Astrocyte (in vitro differentiated cells and primary cell): ENCODE data around the gene MAPK8IP1. TPM values are rescaled to one million over a fixed set of nuclear protein-coding genes. Genes with fewer than 3 reads are reported as not detected.

Source experiments
- DNase-seq: peaks from one replicate; pipeline ENCODE4 v3.0.0-alpha.2; 2010; ENCODE audit warnings: low read depth
- FAIRE-seq: peaks from 2 replicates; lab custom pipeline; 2011; peaks lifted over from hg19 to GRCh38; lab: Jason Lieb, UNC
- H2AFZ ChIP-seq: 2 replicates; pipeline ENCODE4 v1.6.0; 2012; ENCODE audit warnings: low read depth, low read length, inconsistent platforms
- H3K27ac ChIP-seq: 2 replicates; pipeline ENCODE4 v1.5.1; 2011; ENCODE audit warnings: low read depth, low read length, inconsistent platforms
- H3K27me3 ChIP-seq: 2 replicates; pipeline ENCODE4 v1.6.0; 2011; ENCODE audit warnings: low read length, inconsistent platforms; ENCODE audit not compliant: insufficient read depth
- H3K36me3 ChIP-seq: 2 replicates; pipeline ENCODE4 v1.5.1; 2011; ENCODE audit warnings: low read length, inconsistent platforms; ENCODE audit not compliant: insufficient read depth
- H3K4me1 ChIP-seq: 2 replicates; pipeline ENCODE4 v1.5.1; 2011; ENCODE audit warnings: low read length, inconsistent platforms; ENCODE audit not compliant: insufficient read depth
- H3K4me2 ChIP-seq: 2 replicates; pipeline ENCODE4 v1.6.0; 2012; ENCODE audit warnings: low read length, inconsistent platforms
- H3K4me3 ChIP-seq: 2 replicates; pipeline ENCODE4 v1.5.1; 2011; ENCODE audit warnings: low read depth, mild to moderate bottlenecking, low read length, inconsistent platforms; ENCODE audit not compliant: insufficient read depth
- H3K79me2 ChIP-seq: 2 replicates; pipeline ENCODE4 v1.6.0; 2012; ENCODE audit warnings: mild to moderate bottlenecking, low read length, inconsistent platforms; ENCODE audit not compliant: insufficient read depth
- H3K9ac ChIP-seq: 2 replicates; pipeline ENCODE4 v1.6.0; 2012; ENCODE audit warnings: mild to moderate bottlenecking, low read length, inconsistent platforms
- H3K9me3 ChIP-seq: 2 replicates; pipeline ENCODE4 v1.5.1; 2012; ENCODE audit warnings: low read depth, mild to moderate bottlenecking, low read length, inconsistent platforms; ENCODE audit not compliant: insufficient read depth
- H4K20me1 ChIP-seq: 2 replicates; pipeline ENCODE4 v1.6.0; 2012; ENCODE audit warnings: low read length, inconsistent platforms; ENCODE audit not compliant: insufficient read depth
- H3K27ac Mint-ChIP-seq: one replicate; pipeline ENCODE4 v1.8.0; 2021; ENCODE audit warnings: mild to moderate bottlenecking, mixed read lengths; ENCODE audit not compliant: unreplicated experiment
- H3K27me3 Mint-ChIP-seq: one replicate; pipeline ENCODE4 v1.8.0; 2021; ENCODE audit warnings: low read depth, mixed read lengths; ENCODE audit not compliant: unreplicated experiment
- H3K36me3 Mint-ChIP-seq: one replicate; pipeline ENCODE4 v1.8.0; 2021; ENCODE audit warnings: low read depth, mixed read lengths; ENCODE audit not compliant: unreplicated experiment
- H3K4me1 Mint-ChIP-seq: one replicate; pipeline ENCODE4 v1.8.0; 2021; ENCODE audit warnings: low read depth, mixed read lengths; ENCODE audit not compliant: unreplicated experiment
- H3K4me3 Mint-ChIP-seq: one replicate; pipeline ENCODE4 v1.8.0; 2021; ENCODE audit warnings: mild to moderate bottlenecking, moderate library complexity, mixed read lengths; ENCODE audit not compliant: unreplicated experiment
- H3K9me3 Mint-ChIP-seq: one replicate; pipeline ENCODE4 v1.8.0; 2021; ENCODE audit warnings: mild to moderate bottlenecking, mixed read lengths; ENCODE audit not compliant: unreplicated experiment
- EZH2 ChIP-seq: IDR thresholded peaks from 2 replicates; pipeline ENCODE4 v1.6.1; 2012; ENCODE audit warnings: mild to moderate bottlenecking, low read length, inconsistent platforms; ENCODE audit not compliant: insufficient read depth
- total RNA-seq: library from RNA; stranded (reverse); gene quantifications from 2 replicates; pipeline ENCODE4 v1.2.1, GENCODE V29; 2021
- TF ChIP-seq, protein P1 (sequence below): IDR thresholded peaks from 2 replicates; pipeline ENCODE4 v1.5.1; 2011; ENCODE audit warnings: low read depth, mild to moderate bottlenecking, inconsistent platforms, low read length, moderate library complexity; ENCODE audit not compliant: insufficient read depth

MAPK8IP1 gene
- total RNA-seq, 1 donor from 2014 or later: 14.7 TPM

DNA sequence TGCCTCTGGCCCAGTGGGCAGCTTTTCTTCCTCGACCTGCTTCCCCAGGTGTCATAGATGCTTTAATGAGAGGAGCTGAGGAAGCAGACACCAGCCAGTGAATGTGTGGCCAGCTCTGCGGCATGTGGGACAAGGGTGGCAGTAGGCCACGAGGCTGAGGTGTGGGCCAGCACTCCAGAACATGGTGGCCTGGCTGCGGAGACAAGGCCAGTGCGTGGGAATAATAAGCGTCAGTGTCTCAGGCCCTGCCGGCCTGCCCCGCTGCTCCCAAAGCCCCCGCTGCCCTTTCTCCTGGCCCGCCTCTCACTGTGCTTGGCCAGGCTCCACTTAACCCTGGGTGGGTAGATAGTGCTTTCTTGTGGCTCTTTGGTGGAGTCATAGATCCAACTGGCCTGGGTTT, 2.1 kb downstream of the MAPK8IP1 start:
- H3K4me1 ChIP-seq: peaks cover 4% of the 10 kb centered on the region
- Mint-ChIP-seq H3K36me3 (peaks cover 9% of the 10 kb centered on the region), H3K27me3 (peaks cover 36% of the 10 kb centered on the region), H3K9me3 (no peaks in the 10 kb centered on the region), H3K4me1 (no peaks in the 10 kb centered on the region), H3K4me3 (no peak overlapping the region), H3K27ac (no peak overlapping the region)
- FAIRE-seq (no peak), DNase-seq (no peak)
- peaks cover 15% of the 10 kb centered on the region for H4K20me1 ChIP-seq
- H3K27me3 ChIP-seq: peaks cover 4% of the 10 kb centered on the region
- H3K79me2 ChIP-seq: no peaks in the 10 kb centered on the region
- no peaks in the 10 kb centered on the region for H3K9me3 ChIP-seq
- no peak overlapping the region for H2AFZ ChIP-seq
- H3K4me3 ChIP-seq: no peak overlapping the region
- TF ChIP-seq EZH2: no peak
- TF ChIP-seq, protein P1, sequence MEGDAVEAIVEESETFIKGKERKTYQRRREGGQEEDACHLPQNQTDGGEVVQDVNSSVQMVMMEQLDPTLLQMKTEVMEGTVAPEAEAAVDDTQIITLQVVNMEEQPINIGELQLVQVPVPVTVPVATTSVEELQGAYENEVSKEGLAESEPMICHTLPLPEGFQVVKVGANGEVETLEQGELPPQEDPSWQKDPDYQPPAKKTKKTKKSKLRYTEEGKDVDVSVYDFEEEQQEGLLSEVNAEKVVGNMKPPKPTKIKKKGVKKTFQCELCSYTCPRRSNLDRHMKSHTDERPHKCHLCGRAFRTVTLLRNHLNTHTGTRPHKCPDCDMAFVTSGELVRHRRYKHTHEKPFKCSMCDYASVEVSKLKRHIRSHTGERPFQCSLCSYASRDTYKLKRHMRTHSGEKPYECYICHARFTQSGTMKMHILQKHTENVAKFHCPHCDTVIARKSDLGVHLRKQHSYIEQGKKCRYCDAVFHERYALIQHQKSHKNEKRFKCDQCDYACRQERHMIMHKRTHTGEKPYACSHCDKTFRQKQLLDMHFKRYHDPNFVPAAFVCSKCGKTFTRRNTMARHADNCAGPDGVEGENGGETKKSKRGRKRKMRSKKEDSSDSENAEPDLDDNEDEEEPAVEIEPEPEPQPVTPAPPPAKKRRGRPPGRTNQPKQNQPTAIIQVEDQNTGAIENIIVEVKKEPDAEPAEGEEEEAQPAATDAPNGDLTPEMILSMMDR: no peak
- no peak overlapping the region for H3K27ac ChIP-seq
- no peak overlapping the region for H3K9ac ChIP-seq
- H3K36me3 ChIP-seq: no peaks in the 10 kb centered on the region
- H3K4me2 ChIP-seq: no peak overlapping the region

DNA sequence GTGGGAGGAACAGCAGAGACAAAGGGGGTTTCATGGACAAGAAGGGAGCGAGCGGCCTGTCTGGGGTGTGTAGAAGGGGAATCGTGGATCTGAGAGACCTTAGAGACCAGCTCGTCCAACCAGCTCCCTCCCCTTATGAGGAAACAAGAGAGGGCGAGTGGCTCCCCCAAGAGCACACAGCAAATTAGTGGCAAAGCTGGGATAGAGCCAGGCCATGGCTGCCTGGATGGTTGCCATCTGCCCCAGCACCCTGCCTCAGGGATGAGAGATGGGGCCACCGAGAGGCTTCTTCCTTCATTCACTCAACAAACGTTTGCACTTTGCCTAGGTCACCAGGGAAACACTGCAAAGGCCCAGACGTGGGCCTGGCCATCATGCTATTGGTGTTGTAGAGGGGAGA, 4.1 kb downstream of the MAPK8IP1 start:
- no peaks in the 10 kb centered on the region for H3K4me1 Mint-ChIP-seq
- Histone ChIP-seq H3K4me2 (no peak overlapping the region), H3K27ac (no peak overlapping the region), H3K79me2 (no peaks in the 10 kb centered on the region), H3K36me3 (no peaks in the 10 kb centered on the region), H3K9me3 (no peaks in the 10 kb centered on the region), H3K9ac (no peak overlapping the region), H4K20me1 (peaks cover 7% of the 10 kb centered on the region), H2AFZ (no peak overlapping the region), H3K4me3 (no peak overlapping the region), H3K27me3 (peaks cover 4% of the 10 kb centered on the region), H3K4me1 (peaks cover 4% of the 10 kb centered on the region)
- DNase-seq: no peak
- H3K4me3 Mint-ChIP-seq: no peak overlapping the region
- FAIRE-seq: no peak
- H3K27me3 Mint-ChIP-seq: peaks cover 40% of the 10 kb centered on the region
- no peak for TF ChIP-seq EZH2
- TF ChIP-seq, protein P1: no peak
- H3K36me3 Mint-ChIP-seq: peaks cover 6% of the 10 kb centered on the region
- no peaks in the 10 kb centered on the region for H3K9me3 Mint-ChIP-seq
- no peak overlapping the region for H3K27ac Mint-ChIP-seq

DNA sequence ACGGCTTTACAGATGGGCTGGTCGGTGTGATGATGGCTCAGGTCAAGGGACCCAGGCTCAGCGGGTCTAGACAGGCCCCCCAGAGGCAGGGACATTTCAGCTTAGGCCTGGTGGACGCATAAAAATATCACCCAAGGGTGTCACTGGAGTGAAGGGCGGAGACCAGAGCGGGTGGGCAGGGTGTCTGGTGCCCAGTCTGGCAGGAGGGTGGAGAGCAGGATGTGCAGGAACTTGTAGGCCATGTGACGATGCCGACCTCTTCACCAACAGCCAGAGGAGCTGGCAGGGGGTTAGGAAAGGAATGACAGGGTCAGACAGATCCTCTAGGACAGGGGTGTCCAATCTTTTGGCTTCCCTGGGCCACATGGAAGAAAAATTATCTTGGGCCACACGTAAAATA, 4.5 kb downstream of the MAPK8IP1 start:
- Histone ChIP-seq H3K4me3 (no peak overlapping the region), H4K20me1 (peaks cover 3% of the 10 kb centered on the region), H3K9me3 (no peaks in the 10 kb centered on the region), H3K4me1 (peaks cover 4% of the 10 kb centered on the region), H2AFZ (no peak overlapping the region), H3K27ac (no peak overlapping the region), H3K27me3 (peaks cover 4% of the 10 kb centered on the region), H3K4me2 (no peak overlapping the region), H3K36me3 (no peaks in the 10 kb centered on the region), H3K79me2 (no peaks in the 10 kb centered on the region), H3K9ac (no peak overlapping the region)
- Mint-ChIP-seq H3K4me1 (no peaks in the 10 kb centered on the region), H3K4me3 (no peak overlapping the region), H3K27me3 (peaks cover 40% of the 10 kb centered on the region), H3K36me3 (peaks cover 6% of the 10 kb centered on the region), H3K9me3 (no peaks in the 10 kb centered on the region), H3K27ac (no peak overlapping the region)
- DNase-seq: no peak
- TF ChIP-seq, protein P1: no peak
- TF ChIP-seq EZH2: no peak
- no peak for FAIRE-seq
